Stimulated activated CD4-positive, alpha-beta T cell treated with anti-CD3 and anti-CD28 coated beads, TNF-alpha, amount 100 ng/mL, for 4 hours (primary cell): ENCODE data around the gene FAM161A.
"Not testable (repeated sequence)": the region's sequence is repeated elsewhere in the genome, so short reads cannot be mapped to it uniquely, and the experiment has no call there.

Experiments
- DNase-seq, 3 experiments: peaks; one replicate each; pipeline ENCODE4 v3.0.0-alpha.2; 2020; ENCODE audit warnings: low read depth in 3 of 3

Gene FAM161A, protein sequence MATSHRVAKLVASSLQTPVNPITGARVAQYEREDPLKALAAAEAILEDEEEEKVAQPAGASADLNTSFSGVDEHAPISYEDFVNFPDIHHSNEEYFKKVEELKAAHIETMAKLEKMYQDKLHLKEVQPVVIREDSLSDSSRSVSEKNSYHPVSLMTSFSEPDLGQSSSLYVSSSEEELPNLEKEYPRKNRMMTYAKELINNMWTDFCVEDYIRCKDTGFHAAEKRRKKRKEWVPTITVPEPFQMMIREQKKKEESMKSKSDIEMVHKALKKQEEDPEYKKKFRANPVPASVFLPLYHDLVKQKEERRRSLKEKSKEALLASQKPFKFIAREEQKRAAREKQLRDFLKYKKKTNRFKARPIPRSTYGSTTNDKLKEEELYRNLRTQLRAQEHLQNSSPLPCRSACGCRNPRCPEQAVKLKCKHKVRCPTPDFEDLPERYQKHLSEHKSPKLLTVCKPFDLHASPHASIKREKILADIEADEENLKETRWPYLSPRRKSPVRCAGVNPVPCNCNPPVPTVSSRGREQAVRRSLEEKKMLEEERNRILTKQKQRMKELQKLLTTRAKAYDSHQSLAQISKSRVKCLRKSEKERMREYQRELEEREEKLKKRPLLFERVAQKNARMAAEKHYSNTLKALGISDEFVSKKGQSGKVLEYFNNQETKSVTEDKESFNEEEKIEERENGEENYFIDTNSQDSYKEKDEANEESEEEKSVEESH

DNA sequence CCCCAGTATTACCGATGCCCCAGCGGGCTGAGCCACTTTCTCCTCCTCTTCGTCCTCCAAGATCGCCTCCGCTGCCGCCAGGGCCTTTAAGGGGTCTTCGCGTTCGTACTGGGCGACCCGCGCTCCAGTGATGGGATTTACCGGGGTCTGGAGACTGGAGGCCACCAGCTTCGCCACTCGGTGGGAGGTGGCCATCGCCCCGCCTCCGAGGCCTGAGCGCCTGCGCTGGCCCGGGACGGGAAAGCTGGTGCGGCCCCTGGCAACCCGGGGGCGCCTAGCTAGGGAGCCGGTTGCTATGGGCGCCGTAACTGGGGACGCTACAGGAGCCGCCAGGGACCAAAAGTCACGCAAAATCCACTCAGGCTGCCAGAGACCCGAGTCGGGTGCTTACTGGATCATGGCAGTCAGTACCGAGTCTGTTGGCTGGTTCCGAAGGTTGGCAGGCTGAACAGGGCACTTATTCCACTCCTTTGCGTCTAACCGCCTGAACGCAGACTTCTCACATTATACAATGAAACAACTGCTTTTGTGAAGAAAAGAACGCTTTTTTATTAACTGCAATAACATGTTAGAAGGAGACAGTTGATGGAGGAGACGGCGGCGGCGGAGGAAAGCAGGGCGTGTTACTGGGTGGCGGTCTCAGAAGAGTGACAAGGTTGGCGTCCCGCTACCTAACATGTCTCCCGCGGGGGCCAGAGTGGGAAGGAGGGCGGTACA lies at the start of gene FAM161A:
Gene FAM161A, minus strand, starts transcription at position 214 of the 717 bp plus-strand sequence. Its CDS starts 19 bp downstream, at position 195.
- peak; percentile 38 to 61 (median 44) for DNase-seq

DNA sequence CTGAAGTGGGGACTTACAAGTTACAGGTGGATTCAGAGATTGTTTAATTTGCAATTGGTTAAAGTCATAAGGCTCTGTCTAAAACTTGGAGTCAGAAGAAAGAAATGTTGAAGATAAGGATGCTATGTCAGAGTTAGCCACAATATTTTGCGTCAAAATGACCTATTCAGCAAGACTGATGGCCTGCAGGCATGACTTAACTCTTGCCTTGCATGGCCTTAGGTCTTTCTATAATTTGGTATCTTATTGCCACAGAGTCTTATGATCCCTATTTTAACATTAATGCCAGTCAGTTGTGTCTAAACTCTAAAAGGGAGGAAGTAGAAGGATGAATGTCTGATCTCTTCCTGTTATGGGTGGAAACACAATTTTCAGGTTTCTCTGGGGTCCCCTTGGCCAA lies 46.4 kb upstream of the FAM161A start:
- DNase-seq = no peak

- no peak for DNase-seq
Observed at GRCh38 chr2:61898810-61899209, 45.0 kb upstream of the FAM161A start.

DNA sequence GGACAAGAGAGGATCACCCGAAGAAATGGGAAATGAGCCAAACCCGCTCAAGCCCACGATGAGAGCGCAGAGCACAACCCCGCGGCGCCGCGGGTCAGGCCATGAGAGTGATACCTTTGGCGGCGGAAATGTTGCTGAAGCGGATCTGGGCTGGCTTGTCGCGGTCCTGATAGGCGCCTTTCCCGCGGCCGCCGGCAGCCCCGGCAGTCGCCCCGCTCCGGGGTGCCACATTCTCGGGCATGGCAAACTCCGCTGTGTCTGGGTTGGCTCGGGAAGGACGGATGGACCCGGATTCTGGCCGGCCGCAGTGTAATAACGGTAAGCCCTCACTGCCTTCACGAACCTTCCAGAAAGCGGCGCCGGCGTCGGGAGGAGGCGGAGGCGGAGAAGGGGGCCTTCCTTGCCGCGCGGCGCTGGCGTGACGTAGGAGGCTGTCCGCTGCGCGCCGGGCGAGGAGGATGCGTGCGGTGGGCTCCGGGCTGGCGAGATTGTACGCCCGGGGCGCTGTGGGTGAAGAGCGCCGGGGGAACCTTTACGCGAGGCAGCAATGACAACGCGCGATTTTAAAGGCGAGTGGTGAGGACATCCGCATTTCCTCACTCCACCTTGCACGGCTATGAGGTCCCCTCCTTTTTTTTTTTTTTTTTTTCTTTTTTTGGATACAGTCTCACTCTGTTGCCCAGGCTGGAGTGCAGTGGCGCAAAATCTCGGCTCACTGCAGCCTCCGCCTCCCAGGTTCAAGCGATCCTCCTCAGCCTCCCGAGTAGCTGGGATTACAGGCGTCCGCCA lies 34.6 kb upstream of the FAM161A start, which contains the start of gene CCT4:
Gene CCT4, minus strand, starts transcription at position 390 of the 789 bp plus-strand sequence. Its CDS starts 149 bp downstream, at position 241.
- peak; percentile 77 to 91 (median 82) for DNase-seq

DNA sequence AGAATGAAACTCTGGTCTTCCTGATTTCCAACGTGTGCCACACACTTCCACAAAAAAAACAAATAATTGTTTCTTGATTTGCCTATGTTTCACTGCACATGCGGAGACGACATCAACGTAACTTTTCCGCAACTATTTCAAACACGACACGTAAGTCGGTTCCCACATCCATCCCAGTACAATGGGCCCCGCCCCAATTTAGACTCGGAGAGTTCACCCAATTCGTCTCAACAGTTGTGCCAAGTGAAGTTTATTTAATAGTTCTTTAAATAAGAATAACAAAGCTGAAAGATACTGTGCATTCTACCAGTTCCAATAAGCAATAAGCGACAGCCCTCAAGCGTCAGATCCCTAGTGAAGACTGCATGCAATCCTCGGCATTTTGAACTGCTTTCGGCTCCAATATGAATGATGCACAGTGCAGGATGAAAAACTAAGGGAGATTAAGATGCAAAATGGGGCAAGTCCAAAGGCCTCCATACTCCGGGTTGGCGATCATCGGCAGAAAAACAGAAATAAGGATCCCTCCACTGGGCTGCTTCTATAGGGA lies 33.9 kb upstream of the FAM161A start:
- no peak for DNase-seq

- DNase-seq = no peak
Observed at GRCh38 chr2:61885896-61886603, 32.2 kb upstream of the FAM161A start.

- no peak for DNase-seq
Observed at GRCh38 chr2:61882850-61883249, 29.0 kb upstream of the FAM161A start.

GRCh38 chr2:61879351-61879750 lies 25.5 kb upstream of the FAM161A start:
- not testable (repeated sequence) for DNase-seq

GRCh38 chr2:61878761-61879160 lies 24.9 kb upstream of the FAM161A start:
- DNase-seq = no peak

- DNase-seq = no peak
Observed at GRCh38 chr2:61877571-61878245, 23.8 kb upstream of the FAM161A start.

- DNase-seq = no peak
Observed at GRCh38 chr2:61876400-61876799, 22.5 kb upstream of the FAM161A start.

- DNase-seq = not testable (repeated sequence)
Observed at GRCh38 chr2:61866482-61867089, 12.7 kb upstream of the FAM161A start.

GRCh38 chr2:61862085-61862484 lies 8.2 kb upstream of the FAM161A start:
- DNase-seq = no peak

DNA sequence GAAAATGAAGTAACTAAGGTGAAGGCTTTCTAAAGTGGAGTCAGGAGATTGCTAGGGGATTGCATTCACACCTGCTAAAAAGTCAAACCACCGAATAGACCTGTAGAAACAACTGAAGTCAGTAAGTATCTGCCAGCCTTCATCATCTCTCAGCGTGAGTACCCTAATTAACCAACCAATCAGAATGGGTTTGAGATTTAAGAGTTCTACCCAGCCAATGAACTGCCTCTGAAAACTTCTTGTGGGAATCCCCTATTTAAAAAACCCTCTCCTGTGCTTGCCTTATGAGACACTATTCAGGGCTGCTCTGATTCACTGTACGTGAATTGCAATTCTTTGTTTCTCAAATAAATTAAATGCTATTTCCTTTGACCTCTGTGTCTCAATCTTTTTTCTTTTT lies 3.4 kb upstream of the FAM161A start:
- DNase-seq = no peak

DNA sequence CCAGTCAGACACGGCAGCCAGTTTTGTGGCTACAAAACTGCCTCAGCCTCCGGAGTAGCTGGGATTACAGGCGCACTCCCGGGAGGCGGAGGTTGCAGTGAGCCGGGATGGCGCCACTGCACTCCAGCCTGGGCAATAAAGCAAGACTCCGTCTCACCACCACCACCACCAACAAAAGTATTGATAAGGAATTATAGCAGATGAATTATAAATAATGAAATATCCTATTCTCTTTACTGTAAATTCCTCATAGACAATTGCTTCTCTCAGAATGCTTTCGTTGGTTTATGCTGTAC lies 1.4 kb upstream of the FAM161A start:
- DNase-seq = no peak

DNA sequence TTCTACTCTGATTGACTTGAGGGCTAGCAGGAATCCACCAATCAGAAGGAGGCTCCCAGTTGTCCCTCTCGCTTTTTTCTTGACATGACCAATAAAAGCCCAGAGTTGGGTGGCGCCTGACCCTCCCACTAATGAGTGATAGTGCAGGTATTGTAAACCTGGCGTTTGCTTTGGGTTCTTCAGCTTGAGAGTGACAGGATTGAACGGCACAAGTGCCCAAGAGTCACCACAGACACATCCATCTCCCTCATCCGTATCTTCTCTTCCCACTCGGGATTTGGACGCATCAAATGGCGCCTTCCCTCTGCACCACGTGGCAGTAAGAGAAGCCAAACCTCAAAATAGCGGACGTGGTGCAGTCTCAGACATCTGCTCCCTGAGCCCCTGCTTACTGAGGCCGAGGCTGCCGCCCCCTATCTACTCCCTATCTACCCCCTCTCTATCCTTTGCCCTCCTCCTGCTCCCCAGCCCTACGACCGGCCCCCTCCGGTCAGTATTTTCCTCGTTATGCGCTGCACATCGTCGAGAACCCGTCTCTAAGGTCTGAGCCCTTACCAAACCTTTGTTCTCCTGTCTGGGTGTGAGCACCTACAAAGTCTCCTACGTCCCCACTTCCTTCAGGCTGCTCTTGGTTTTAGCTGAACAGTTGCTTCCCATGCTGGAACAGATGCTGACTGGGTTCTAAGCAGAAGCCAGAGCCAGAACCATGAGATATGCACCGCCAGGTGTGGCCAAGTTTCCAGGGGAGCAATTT lies 881 bp upstream of the FAM161A start:
- DNase-seq = peak; percentile 64 to 85 (median 80)

- DNase-seq = no peak
Observed at GRCh38 chr2:61853086-61853846, 594 bp downstream of the FAM161A start.

GRCh38 chr2:61851270-61851669 lies 2.6 kb downstream of the FAM161A start:
- not testable (repeated sequence) for DNase-seq
